Central memory CD8-positive, alpha-beta T cell (primary cell): ENCODE results near the gene RAB31.

Source experiments
- ATAC-seq: fragments of 150-1000 bp; cut with Tn5 transposase; replicated peaks from 2 replicates; pipeline ENCODE4 v1.10.0; 2022; ENCODE audit warnings: mild to moderate bottlenecking, moderate FRiP score, moderate number of reproducible peaks; ENCODE audit not compliant: poor library complexity, severe bottlenecking; ENCODE audit errors: extremely low read depth
- DNase-seq, 2 donors: peaks; one replicate each; pipeline ENCODE4 v3.0.0; 2021; ENCODE audit warnings: low spot score in 2 of 2
- H3K27ac Mint-ChIP-seq: one replicate; pipeline ENCODE4 v1.8.0; 2022; ENCODE audit warnings: low read depth, mild to moderate bottlenecking, moderate library complexity, mixed read lengths
- H3K27me3 Mint-ChIP-seq: one replicate; pipeline ENCODE4 v1.8.0; 2022; ENCODE audit warnings: mixed read lengths
- H3K36me3 Mint-ChIP-seq: one replicate; pipeline ENCODE4 v1.8.0; 2022; ENCODE audit warnings: mild to moderate bottlenecking, moderate library complexity, mixed read lengths; ENCODE audit not compliant: insufficient read depth
- H3K4me1 Mint-ChIP-seq: one replicate; pipeline ENCODE4 v1.8.0; 2022; ENCODE audit warnings: mixed read lengths
- H3K4me3 Mint-ChIP-seq: one replicate; pipeline ENCODE4 v1.8.0; 2022; ENCODE audit warnings: mild to moderate bottlenecking, moderate library complexity, mixed read lengths
- H3K9me3 Mint-ChIP-seq: one replicate; pipeline ENCODE4 v1.8.0; 2022; ENCODE audit warnings: mixed read lengths

The RAB31 gene

GRCh38 chr18:9709304-9709877, 1.3 kb downstream of the RAB31 start:
- no peak overlapping the region for H3K27ac Mint-ChIP-seq
- no peak for DNase-seq

GRCh38 chr18:9710037-9710436, 1.9 kb downstream of the RAB31 start:
- Mint-ChIP-seq H3K4me3 (peak overlapping the region; percentile 72), H3K4me1 (peaks cover 15% of the 10 kb centered on the region), H3K36me3 (no peaks in the 10 kb centered on the region), H3K27ac (no peak overlapping the region), H3K9me3 (no peaks in the 10 kb centered on the region), H3K27me3 (peaks cover 88% of the 10 kb centered on the region)
- DNase-seq (no peak), ATAC-seq (no peak)

More at GRCh38 chr18:9709304-9709877, 1.3 kb downstream of the RAB31 start:
- Mint-ChIP-seq H3K36me3 (no peaks in the 10 kb centered on the region), H3K4me1 (peaks cover 15% of the 10 kb centered on the region), H3K9me3 (no peaks in the 10 kb centered on the region), H3K27me3 (peaks cover 88% of the 10 kb centered on the region), H3K4me3 (peak overlapping the region; percentile 72)
- no peak for ATAC-seq

DNA sequence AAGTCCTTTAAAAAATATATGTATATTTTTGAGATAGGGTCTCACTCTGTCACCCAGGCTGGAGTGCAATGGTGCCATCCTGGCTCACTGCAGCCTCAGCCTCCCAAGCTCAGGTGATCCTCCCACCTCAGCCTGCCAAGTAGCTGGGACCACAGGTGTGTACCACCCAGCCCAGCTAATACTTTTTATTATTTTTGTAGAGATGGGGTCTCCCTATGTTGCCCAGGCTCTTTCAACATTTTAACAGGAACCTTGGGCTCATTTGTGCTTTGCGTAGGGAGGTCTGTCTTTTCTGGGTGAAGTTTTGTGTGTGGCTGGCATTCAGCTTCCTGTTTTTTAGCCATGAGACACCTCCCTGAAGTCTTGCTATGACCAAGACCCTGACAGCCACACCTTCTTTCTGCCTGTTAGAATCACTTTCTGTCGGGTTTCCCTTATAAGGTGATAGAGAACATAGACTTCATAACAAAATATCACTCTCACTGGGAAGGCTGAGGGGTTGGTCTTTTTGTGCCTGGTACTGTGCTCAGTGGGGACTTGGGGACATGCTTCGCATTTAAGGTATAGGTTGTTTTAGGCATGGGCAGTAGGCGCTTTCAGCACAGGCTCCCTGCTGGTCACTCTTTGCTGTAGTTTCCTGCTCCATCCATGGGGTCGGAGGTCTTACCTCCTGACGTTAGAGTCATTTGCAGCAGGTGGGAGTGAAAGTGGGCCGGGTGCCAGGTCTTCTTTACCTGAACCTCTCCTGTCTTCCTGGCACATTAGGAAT, 3.4 kb downstream of the RAB31 start:
- H3K27me3 Mint-ChIP-seq: peaks cover 87% of the 10 kb centered on the region
- DNase-seq (no peak), ATAC-seq (peak; percentile 24)
- no peaks in the 10 kb centered on the region for H3K9me3 Mint-ChIP-seq
- no peak overlapping the region for H3K4me3 Mint-ChIP-seq
- peaks cover 15% of the 10 kb centered on the region for H3K4me1 Mint-ChIP-seq
- no peak overlapping the region for H3K27ac Mint-ChIP-seq
- no peaks in the 10 kb centered on the region for H3K36me3 Mint-ChIP-seq

DNA sequence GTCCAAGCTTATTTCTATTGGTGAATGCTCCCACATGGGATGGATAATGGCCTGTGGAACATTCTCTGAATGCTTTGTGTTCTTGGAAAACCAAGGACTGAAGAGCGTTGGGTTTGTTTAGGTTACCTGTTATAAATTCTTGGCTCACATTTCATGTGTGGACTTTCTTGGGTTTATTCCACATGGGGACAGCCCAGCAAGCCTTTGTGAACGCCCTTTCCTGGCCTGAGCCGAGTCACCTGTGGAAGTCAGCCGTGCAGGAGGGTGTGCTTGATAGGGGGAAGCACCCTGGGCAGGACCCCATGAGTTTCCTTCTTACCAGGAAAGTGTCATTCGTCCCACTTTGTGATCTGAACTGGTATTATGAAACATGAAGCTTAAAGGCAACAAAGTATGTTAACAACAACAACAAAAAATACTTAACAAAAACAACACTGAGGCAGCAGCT, 4.1 kb downstream of the RAB31 start:
- ATAC-seq: no peak
- Mint-ChIP-seq H3K36me3 (no peaks in the 10 kb centered on the region), H3K27ac (no peak overlapping the region), H3K27me3 (peaks cover 87% of the 10 kb centered on the region), H3K4me3 (no peak overlapping the region), H3K9me3 (no peaks in the 10 kb centered on the region), H3K4me1 (peaks cover 15% of the 10 kb centered on the region)
- no peak for DNase-seq

DNA sequence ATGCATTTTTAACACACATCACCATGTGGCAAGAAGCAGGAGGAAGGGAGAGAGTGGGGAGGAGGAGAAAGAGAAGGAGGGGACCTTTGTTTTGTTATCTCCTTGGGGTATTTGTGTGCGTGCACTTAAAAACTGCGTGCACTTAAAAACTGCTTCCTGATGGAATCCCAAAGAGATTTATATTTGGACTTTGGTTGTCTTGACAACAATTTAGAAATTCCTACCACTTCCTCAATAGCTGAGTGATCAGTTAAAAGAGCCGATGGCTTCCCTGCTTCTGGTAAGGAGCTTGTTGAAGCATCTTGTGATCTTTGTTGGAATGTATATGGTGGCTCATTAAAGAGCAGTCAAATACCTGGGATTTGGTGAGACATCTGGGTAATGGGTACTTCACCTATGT, 4.5 kb downstream of the RAB31 start:
- Mint-ChIP-seq H3K36me3 (peaks cover 2% of the 10 kb centered on the region), H3K27me3 (peaks cover 88% of the 10 kb centered on the region), H3K4me1 (peaks cover 15% of the 10 kb centered on the region), H3K27ac (no peak overlapping the region), H3K4me3 (no peak overlapping the region), H3K9me3 (no peaks in the 10 kb centered on the region)
- no peak for DNase-seq
- ATAC-seq: no peak

DNA sequence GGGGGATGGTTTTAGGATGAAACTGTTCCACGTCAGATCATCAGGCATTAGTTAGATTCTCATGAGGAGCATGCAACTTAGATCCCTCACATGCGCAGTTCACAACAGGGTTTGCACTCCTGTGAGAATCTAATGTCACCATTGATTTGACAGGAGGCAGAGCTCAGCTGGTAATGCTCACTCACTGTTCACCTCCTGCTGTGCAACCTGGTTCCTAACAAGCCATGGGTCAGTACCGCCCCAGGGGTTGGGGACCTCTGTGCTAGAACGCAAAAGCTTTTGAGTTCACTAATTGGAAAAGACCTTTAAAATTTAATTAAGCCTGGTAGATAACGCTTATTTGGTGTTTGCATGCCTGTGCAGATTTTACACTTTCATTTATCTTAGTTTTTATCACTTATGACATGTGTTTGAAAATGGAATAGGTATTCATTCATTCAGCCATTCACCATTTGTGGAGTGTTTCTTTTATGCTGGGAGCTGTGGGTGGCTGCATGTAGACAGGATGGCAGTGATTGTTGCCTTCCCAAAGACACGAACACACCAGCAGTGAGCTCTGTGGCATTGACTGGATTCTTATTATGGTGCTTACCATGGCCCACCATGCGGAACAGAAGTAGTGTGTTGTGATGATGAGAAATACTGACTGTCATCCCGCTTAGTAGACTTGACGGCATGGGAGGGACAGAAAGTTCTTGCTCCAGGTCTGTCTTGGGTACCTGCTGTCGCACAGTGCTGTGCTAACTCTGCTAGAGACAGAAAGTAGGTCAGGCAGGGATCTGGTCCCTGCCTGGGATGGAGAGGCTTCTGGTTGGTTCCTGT, 6.4 kb downstream of the RAB31 start:
- peaks cover 10% of the 10 kb centered on the region for H3K4me1 Mint-ChIP-seq

DNA sequence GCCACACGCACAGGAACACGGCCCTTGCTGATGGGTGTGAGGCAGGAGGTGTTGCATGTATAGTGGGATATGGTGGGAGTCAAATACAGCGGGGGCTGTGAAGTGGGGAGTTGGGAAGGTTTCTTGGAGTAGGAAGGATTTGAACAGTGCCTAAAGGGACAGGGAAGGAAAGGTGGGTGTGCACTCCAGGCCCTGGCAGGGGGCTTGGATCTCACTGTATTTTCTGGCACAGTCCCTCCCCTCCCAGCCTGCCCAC, 6.9 kb downstream of the RAB31 start:
- H3K27me3 Mint-ChIP-seq: peaks cover 88% of the 10 kb centered on the region

More for the DNA sequence above, 6.4 kb downstream of the RAB31 start:
- H3K36me3 Mint-ChIP-seq: peaks cover 2% of the 10 kb centered on the region
- H3K27ac Mint-ChIP-seq: no peak overlapping the region
- H3K9me3 Mint-ChIP-seq: no peaks in the 10 kb centered on the region
- ATAC-seq: no peak
- DNase-seq: no peak
- no peak overlapping the region for H3K4me3 Mint-ChIP-seq
- peaks cover 88% of the 10 kb centered on the region for H3K27me3 Mint-ChIP-seq

DNA sequence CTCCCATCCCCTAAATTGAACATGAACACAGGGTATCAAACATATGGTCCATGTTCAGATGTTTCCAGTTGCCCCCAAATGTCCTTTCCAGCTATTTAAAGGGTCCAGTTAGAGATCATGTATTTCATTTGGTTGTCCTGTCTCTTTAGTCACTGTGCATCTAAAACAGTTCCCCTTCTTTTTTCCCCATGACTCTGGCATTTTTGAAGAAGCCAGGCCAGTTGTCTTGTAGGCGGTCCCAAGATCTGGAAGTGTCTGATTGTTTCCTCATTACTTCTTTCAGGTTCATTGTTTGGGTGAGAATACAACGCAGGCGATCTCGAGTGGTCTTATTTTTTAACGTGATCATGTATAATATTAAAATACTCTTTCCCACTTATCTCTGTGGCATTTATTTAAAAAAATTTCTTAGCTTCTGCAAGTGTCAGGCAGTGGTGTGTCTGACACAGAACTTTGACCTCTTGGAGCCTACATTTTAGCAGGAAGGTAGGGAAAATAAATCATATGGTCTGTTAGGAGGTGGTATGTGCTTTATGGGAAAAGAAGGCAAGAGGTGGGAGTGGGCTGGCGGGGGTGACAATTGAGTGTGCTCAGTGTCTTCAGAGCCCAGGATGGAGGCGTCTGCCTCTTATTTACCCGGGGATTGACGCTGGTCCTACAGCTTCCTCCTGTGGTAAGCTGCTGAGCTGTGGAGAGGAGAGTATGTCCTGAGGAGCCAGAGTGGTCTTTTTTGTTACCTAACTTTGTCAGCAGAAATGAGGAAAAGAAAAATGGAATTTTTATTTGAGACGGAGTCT, 8.1 kb downstream of the RAB31 start:
- ATAC-seq: no peak
- peaks cover 80% of the 10 kb centered on the region for H3K27me3 Mint-ChIP-seq
- no peak for DNase-seq
- no peak overlapping the region for H3K27ac Mint-ChIP-seq
- H3K9me3 Mint-ChIP-seq: no peaks in the 10 kb centered on the region
- peaks cover 2% of the 10 kb centered on the region for H3K36me3 Mint-ChIP-seq
- peaks cover 1% of the 10 kb centered on the region for H3K4me1 Mint-ChIP-seq
- H3K4me3 Mint-ChIP-seq: no peak overlapping the region

More for the DNA sequence above, 6.9 kb downstream of the RAB31 start:
- no peak for ATAC-seq
- H3K9me3 Mint-ChIP-seq: no peaks in the 10 kb centered on the region
- DNase-seq: no peak
- H3K27ac Mint-ChIP-seq: no peak overlapping the region
- no peak overlapping the region for H3K4me3 Mint-ChIP-seq
- peaks cover 2% of the 10 kb centered on the region for H3K36me3 Mint-ChIP-seq
- H3K4me1 Mint-ChIP-seq: peaks cover 7% of the 10 kb centered on the region

- no peak for ATAC-seq
- no peak for DNase-seq
- H3K36me3 Mint-ChIP-seq: peaks cover 2% of the 10 kb centered on the region
- H3K4me3 Mint-ChIP-seq: no peak overlapping the region
- no peaks in the 10 kb centered on the region for H3K9me3 Mint-ChIP-seq
- no peak overlapping the region for H3K27ac Mint-ChIP-seq
- peaks cover 72% of the 10 kb centered on the region for H3K27me3 Mint-ChIP-seq
- H3K4me1 Mint-ChIP-seq: no peaks in the 10 kb centered on the region
Measured at GRCh38 chr18:9716780-9717563, 8.9 kb downstream of the RAB31 start.

DNA sequence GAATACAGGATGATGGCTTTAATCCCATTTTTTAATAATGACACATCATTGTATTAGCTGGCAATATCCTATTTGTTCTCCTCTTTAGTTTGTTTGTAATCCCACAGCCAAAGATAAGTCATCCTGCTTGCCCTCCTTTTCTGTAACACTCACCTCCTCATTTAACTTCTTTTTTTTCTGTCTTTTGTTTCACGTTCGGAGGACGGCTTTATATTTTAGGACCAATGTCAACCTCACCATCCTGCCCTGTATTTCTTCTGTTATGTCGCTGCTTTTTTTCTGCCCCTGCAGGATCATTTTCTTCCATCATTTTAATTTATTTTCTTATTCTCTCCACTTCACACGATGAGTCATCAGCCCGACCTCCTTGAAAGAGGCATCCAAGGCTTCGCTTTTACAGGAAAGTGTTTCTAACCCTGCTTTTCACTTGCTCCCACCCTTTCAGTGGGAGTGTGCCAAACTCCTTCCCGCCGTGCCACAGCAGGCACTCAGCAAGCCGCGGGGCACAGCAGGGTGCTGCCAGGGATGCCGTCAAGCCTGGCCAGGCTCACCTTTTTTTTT, 11.4 kb downstream of the RAB31 start:
- Mint-ChIP-seq H3K27ac (no peak overlapping the region), H3K36me3 (peaks cover 2% of the 10 kb centered on the region), H3K9me3 (no peaks in the 10 kb centered on the region), H3K4me1 (no peaks in the 10 kb centered on the region), H3K27me3 (peaks cover 46% of the 10 kb centered on the region), H3K4me3 (no peak overlapping the region)
- DNase-seq (no peak), ATAC-seq (no peak)

GRCh38 chr18:9720327-9720726, 12.2 kb downstream of the RAB31 start:
- no peaks in the 10 kb centered on the region for H3K9me3 Mint-ChIP-seq
- H3K36me3 Mint-ChIP-seq: peaks cover 2% of the 10 kb centered on the region
- peaks cover 38% of the 10 kb centered on the region for H3K27me3 Mint-ChIP-seq
- no peak overlapping the region for H3K27ac Mint-ChIP-seq
- DNase-seq (no peak), ATAC-seq (no peak)
- no peaks in the 10 kb centered on the region for H3K4me1 Mint-ChIP-seq
- H3K4me3 Mint-ChIP-seq: no peak overlapping the region
